NB4 (cell line): Measurements from ENCODE around the gene ANKRD12.

ENCODE experiments used
- CTCF ChIP-seq: IDR thresholded peaks from one replicate; pipeline ENCODE4 v1.5.1; 2012; ENCODE audit warnings: low read depth, low read length
- TF ChIP-seq, protein P1 (sequence below): IDR thresholded peaks from 2 replicates; pipeline ENCODE4 v1.6.1; 2011; ENCODE audit warnings: low read depth, low read length

GRCh38 chr18:9140984-9141383 lies 4.4 kb downstream of the ANKRD12 start:
- no peak for TF ChIP-seq CTCF
- TF ChIP-seq, protein P1, sequence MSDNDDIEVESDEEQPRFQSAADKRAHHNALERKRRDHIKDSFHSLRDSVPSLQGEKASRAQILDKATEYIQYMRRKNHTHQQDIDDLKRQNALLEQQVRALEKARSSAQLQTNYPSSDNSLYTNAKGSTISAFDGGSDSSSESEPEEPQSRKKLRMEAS, result no peak
